ENCODE results near the gene DTD1. TPM values are rescaled to one million over a fixed set of nuclear protein-coding genes. Genes with fewer than 3 reads are reported as not detected.

DTD1 gene
- total RNA-seq, 4 donors from 2014 or later = 12.1 to 44.9 (median 19.9) TPM

GRCh38 chr20:18729231-18729825 lies 141.5 kb downstream of the DTD1 start:
- ATAC-seq = no peak
- no peaks in the 10 kb centered on the region for H3K9me3 ChIP-seq
- H3K27me3 ChIP-seq = no peaks in the 10 kb centered on the region
- H3K4me3 ChIP-seq = no peak overlapping the region
- no peaks in the 10 kb centered on the region for H3K36me3 ChIP-seq
- WGBS, 2 donors (ENCODE audit: low coverage in 1 of 2) = 88 to 91% methylated on average over 5 to 6 of the region's 6 CpGs
- H3K4me1 ChIP-seq = no peaks in the 10 kb centered on the region
- TF ChIP-seq EP300 (IDR thresholded peaks at IDR 0.05) (no peak), CTCF (IDR thresholded peaks at IDR 0.05) (no peak), POLR2AphosphoS5 (IDR thresholded peaks at IDR 0.05) (no peak), POLR2A (IDR thresholded peaks at IDR 0.05) (no peak)
- no peak overlapping the region for H3K27ac ChIP-seq

GRCh38 chr20:18731940-18732339 lies 144.1 kb downstream of the DTD1 start:
- no peaks in the 10 kb centered on the region for H3K27me3 ChIP-seq
- H3K4me1 ChIP-seq = no peaks in the 10 kb centered on the region
- ATAC-seq = no peak
- TF ChIP-seq POLR2AphosphoS5 (IDR thresholded peaks at IDR 0.05) (no peak), CTCF (IDR thresholded peaks at IDR 0.05) (no peak), POLR2A (IDR thresholded peaks at IDR 0.05) (no peak), EP300 (IDR thresholded peaks at IDR 0.05) (no peak)
- no peak overlapping the region for H3K27ac ChIP-seq
- no peak overlapping the region for H3K4me3 ChIP-seq
- WGBS, 2 donors (ENCODE audit: low coverage in 1 of 2) = 100% methylated on average over 1 of the region's 1 CpG; no CpG with 5 or more reads in 1 of the 2 donors
- H3K9me3 ChIP-seq = no peaks in the 10 kb centered on the region
- no peaks in the 10 kb centered on the region for H3K36me3 ChIP-seq

- 90 to 100% methylated on average over 2 to 5 of the region's 6 CpGs for WGBS, 2 donors (ENCODE audit: low coverage in 1 of 2)
- ATAC-seq = no peak
Observed at GRCh38 chr20:18734525-18735189, 146.8 kb downstream of the DTD1 start.

GRCh38 chr20:18737140-18737539 lies 149.3 kb downstream of the DTD1 start:
- peaks cover 0 to 16% (median 0%) of the 10 kb centered on the region in 3 donors for H3K4me1 ChIP-seq
- no peaks in the 10 kb centered on the region for H3K36me3 ChIP-seq
- no peak overlapping the region for H3K4me3 ChIP-seq
- no peak for TF ChIP-seq EP300 (IDR thresholded peaks at IDR 0.05)
- TF ChIP-seq POLR2A (IDR thresholded peaks at IDR 0.05) = no peak
- TF ChIP-seq CTCF (IDR thresholded peaks at IDR 0.05) = no peak
- no peak for TF ChIP-seq POLR2AphosphoS5 (IDR thresholded peaks at IDR 0.05)
- H3K27ac ChIP-seq = no peak overlapping the region
- ATAC-seq = no peak
- 90 to 100% methylated on average over 1 to 2 of the region's 4 CpGs for WGBS, 2 donors (ENCODE audit: low coverage in 1 of 2)
- H3K27me3 ChIP-seq = no peaks in the 10 kb centered on the region
- no peaks in the 10 kb centered on the region for H3K9me3 ChIP-seq

More at GRCh38 chr20:18734525-18735189, 146.8 kb downstream of the DTD1 start:
- Histone ChIP-seq H3K4me3 (no peak overlapping the region), H3K9me3 (no peaks in the 10 kb centered on the region), H3K4me1 (peaks cover 0 to 14% (median 0%) of the 10 kb centered on the region in 3 donors), H3K36me3 (no peaks in the 10 kb centered on the region), H3K27me3 (no peaks in the 10 kb centered on the region), H3K27ac (no peak overlapping the region)
- TF ChIP-seq POLR2A (IDR thresholded peaks at IDR 0.05) = no peak

- Histone ChIP-seq H3K27ac (no peak overlapping the region), H3K27me3 (no peaks in the 10 kb centered on the region), H3K9me3 (no peaks in the 10 kb centered on the region), H3K4me1 (peaks cover 0 to 16% (median 0%) of the 10 kb centered on the region in 3 donors), H3K36me3 (no peaks in the 10 kb centered on the region), H3K4me3 (no peak overlapping the region)
- no peak for TF ChIP-seq POLR2A (IDR thresholded peaks at IDR 0.05)
- TF ChIP-seq CTCF (IDR thresholded peaks at IDR 0.05) = no peak
- TF ChIP-seq EP300 (IDR thresholded peaks at IDR 0.05) = no peak
- TF ChIP-seq POLR2AphosphoS5 (IDR thresholded peaks at IDR 0.05) = no peak
- 100% methylated on average over 3 of the region's 5 CpGs; no CpG with 5 or more reads in 1 of the 2 donors for WGBS, 2 donors (ENCODE audit: low coverage in 1 of 2)
- ATAC-seq = no peak
Observed at GRCh38 chr20:18738055-18738454, 150.2 kb downstream of the DTD1 start.

Data from gastroesophageal sphincter (tissue), 4 donors.